Activated CD8-positive, alpha-beta memory T cell treated with anti-CD3 and anti-CD28 coated beads, Interleukin-2, amount 50 U/mL, for 24 hours (primary cell): ENCODE measurements around the gene CDC14B.

Source experiments
- DNase-seq: peaks from one replicate; pipeline ENCODE4 v3.0.0-alpha.2; 2020; ENCODE audit errors: extremely low read depth

Gene CDC14B

GRCh38 chr9:96502539-96503373, 116.9 kb downstream of the CDC14B start:
- no peak for DNase-seq

- no peak for DNase-seq
Observed at GRCh38 chr9:96501633-96502538, 117.8 kb downstream of the CDC14B start.

GRCh38 chr9:96500696-96501632, 118.7 kb downstream of the CDC14B start:
- no peak for DNase-seq

GRCh38 chr9:96499257-96499656, 120.4 kb downstream of the CDC14B start:
- DNase-seq: no peak

GRCh38 chr9:96498796-96499195, 120.8 kb downstream of the CDC14B start:
- no peak for DNase-seq

- no peak for DNase-seq
Observed at GRCh38 chr9:96497117-96497399, 122.6 kb downstream of the CDC14B start.

GRCh38 chr9:96496368-96497116, 123.1 kb downstream of the CDC14B start:
- no peak for DNase-seq

- DNase-seq: no peak
Observed at GRCh38 chr9:96495341-96495740, 124.3 kb downstream of the CDC14B start.

- no peak for DNase-seq
Observed at GRCh38 chr9:96494215-96494800, 125.3 kb downstream of the CDC14B start.

GRCh38 chr9:96493757-96494156, 125.9 kb downstream of the CDC14B start:
- DNase-seq: no peak

- DNase-seq: no peak
Observed at GRCh38 chr9:96492993-96493531, 126.6 kb downstream of the CDC14B start.

- DNase-seq: no peak
Observed at GRCh38 chr9:96491880-96492525, 127.6 kb downstream of the CDC14B start.

- DNase-seq: no peak
Observed at GRCh38 chr9:96491079-96491879, 128.4 kb downstream of the CDC14B start.

- no peak for DNase-seq
Observed at GRCh38 chr9:96490534-96491078, 129.0 kb downstream of the CDC14B start.

- no peak for DNase-seq
Observed at GRCh38 chr9:96489482-96489979, 130.1 kb downstream of the CDC14B start.

- DNase-seq: no peak
Observed at GRCh38 chr9:96487949-96488348, 131.7 kb downstream of the CDC14B start.

- no peak for DNase-seq
Observed at GRCh38 chr9:96487029-96487396, 132.6 kb downstream of the CDC14B start.

GRCh38 chr9:96486386-96487028, 133.1 kb downstream of the CDC14B start:
- no peak for DNase-seq
